Keratinocyte (primary cell): ENCODE data around the gene NF2. TPM values are rescaled to one million over a fixed set of nuclear protein-coding genes. Genes with fewer than 3 reads are reported as not detected.
"Not testable (repeated sequence)": the region's sequence is repeated elsewhere in the genome, so short reads cannot be mapped to it uniquely, and the experiment has no call there.

ENCODE experiments used
- DNase-seq: peaks from one replicate; pipeline ENCODE4 v3.0.0-alpha.2; 2011; ENCODE audit warnings: low read depth, missing footprints, low spot score
- FAIRE-seq: peaks from 2 replicates; lab custom pipeline; 2011; peaks lifted over from hg19 to GRCh38; lab: Jason Lieb, UNC
- H2AFZ ChIP-seq: 2 replicates; pipeline ENCODE4 v1.6.0; 2012; ENCODE audit warnings: low read length, control low read depth, inconsistent platforms; ENCODE audit not compliant: control insufficient read depth
- H3K27ac ChIP-seq: 2 replicates; pipeline ENCODE4 v1.5.1; 2011; ENCODE audit warnings: low read length; ENCODE audit not compliant: control insufficient read depth, insufficient read depth
- H3K27me3 ChIP-seq: 3 replicates; pipeline ENCODE4 v1.6.0; 2011; ENCODE audit warnings: low read length; ENCODE audit not compliant: control insufficient read depth, insufficient read depth; ENCODE audit errors: extremely low read depth
- H3K36me3 ChIP-seq, 2 experiments: 2 replicates in 1 of 2; 3 replicates in 1 of 2; pipeline ENCODE4 v1.5.1; 2011; ENCODE audit warnings: low read length in 2 of 2, mild to moderate bottlenecking in 1 of 2; ENCODE audit not compliant: control insufficient read depth in 2 of 2, insufficient read depth in 2 of 2; ENCODE audit errors: extremely low read depth in 1 of 2
- H3K4me1 ChIP-seq: 3 replicates; pipeline ENCODE4 v1.5.1; 2011; ENCODE audit warnings: low read length; ENCODE audit not compliant: control insufficient read depth, insufficient read depth; ENCODE audit errors: extremely low read depth
- H3K4me2 ChIP-seq: 3 replicates; pipeline ENCODE4 v1.6.0; 2011; ENCODE audit warnings: low read depth, low read length; ENCODE audit not compliant: control insufficient read depth, insufficient read depth; ENCODE audit errors: extremely low read depth
- H3K4me3 ChIP-seq, 3 experiments: fragments of 200-600 bp in 1 of 3; sonication (generic) in 1 of 3; 2 replicates in 2 of 3; 3 replicates in 1 of 3; pipeline ENCODE4 v1.5.1; 2011 to 2016; ENCODE audit warnings: low read length in 3 of 3, mild to moderate bottlenecking in 3 of 3, control low read depth in 2 of 3, inconsistent platforms in 1 of 3, low read depth in 1 of 3, mixed read lengths in 1 of 3, mixed run types in 1 of 3, moderate library complexity in 1 of 3; ENCODE audit not compliant: control insufficient read depth in 2 of 3, insufficient read depth in 2 of 3; ENCODE audit errors: extremely low read depth in 1 of 3
- H3K79me2 ChIP-seq: 2 replicates; pipeline ENCODE4 v1.6.0; 2012; ENCODE audit warnings: low read length; ENCODE audit not compliant: control insufficient read depth, insufficient read depth
- H3K9ac ChIP-seq: 3 replicates; pipeline ENCODE4 v1.6.0; 2011; ENCODE audit warnings: low read length; ENCODE audit not compliant: control insufficient read depth, insufficient read depth; ENCODE audit errors: extremely low read depth
- H3K9me1 ChIP-seq: 3 replicates; pipeline ENCODE4 v1.6.0; 2011; ENCODE audit warnings: low read length; ENCODE audit not compliant: control insufficient read depth, insufficient read depth; ENCODE audit errors: extremely low read depth
- H3K9me3 ChIP-seq: 2 replicates; pipeline ENCODE4 v1.5.1; 2012; ENCODE audit warnings: low read depth, low read length; ENCODE audit not compliant: control insufficient read depth
- H4K20me1 ChIP-seq: 3 replicates; pipeline ENCODE4 v1.6.0; 2011; ENCODE audit warnings: low read length; ENCODE audit not compliant: control insufficient read depth, insufficient read depth; ENCODE audit errors: extremely low read depth
- CTCF ChIP-seq, 3 experiments: IDR thresholded peaks in 1 of 3; conservative IDR thresholded peaks in 1 of 3; optimal IDR thresholded peaks in 1 of 3; 2 replicates in 2 of 3; 3 replicates in 1 of 3; pipeline versions ENCODE3 to v1.5.1; 2011; ENCODE audit warnings: low read length in 3 of 3, mild to moderate bottlenecking in 3 of 3, moderate library complexity in 2 of 3, control low read depth in 1 of 3, inconsistent platforms in 1 of 3; ENCODE audit not compliant: insufficient read depth in 2 of 3; ENCODE audit errors: extremely low read depth in 1 of 3
- EZH2 ChIP-seq: IDR thresholded peaks from one replicate; pipeline ENCODE4 v1.6.1; 2012; ENCODE audit warnings: inconsistent platforms, mild to moderate bottlenecking, low read length, moderate library complexity
- dilution Hi-C: fragments of 300-500 bp; cut with MboI; formaldehyde crosslinking; loops from one replicate; pipeline ENCODE4 v1.7.0; 2020; ENCODE audit warnings: low sequenced_read_pairs; ENCODE audit not compliant: extremely low pct_ligation_motif_present
- polyA plus RNA-seq, 5 experiments: library from polyadenylated mRNA; depleted of rRNA in 3 of 5; stranded (reverse) in 3 of 5; stranded (forward) in 1 of 5; unstranded in 1 of 5; fragments of >200 nt; gene quantifications; 1 replicate in 1 of 5; 2 replicates in 3 of 5; 3 replicates in 1 of 5; pipeline versions ENCODE4 v1.2.1 to v1.2.3, GENCODE V29; 2011 to 2012; ENCODE audit warnings: missing spikeins in 2 of 5, low read depth in 1 of 5, low replicate concordance in 1 of 5

The NF2 gene
- polyA plus RNA-seq, 1 donor (not counting 4 experiments of a cell fraction or from before 2014, with no cell fraction given), result 50.2 TPM

GRCh38 chr22:29596408-29596807, 7.0 kb upstream of the NF2 start:
- no peak for TF ChIP-seq CTCF (optimal IDR thresholded peaks at IDR 0.05 in 1 of 3, IDR thresholded peaks at IDR 0.05 in 1 of 3, conservative IDR thresholded peaks at IDR 0.05 in 1 of 3; ENCODE audit: extremely low read depth in 1 of 3, insufficient read depth in 2 of 3, low read length in 3 of 3)
- no peak for TF ChIP-seq EZH2
- H4K20me1 ChIP-seq, result no peaks in the 10 kb centered on the region
- dilution Hi-C loops, result no loop called here
- no peak overlapping the region for H3K9ac ChIP-seq
- FAIRE-seq, result no peak
- no peak for DNase-seq
- no peaks in the 10 kb centered on the region for H3K79me2 ChIP-seq
- H3K4me1 ChIP-seq, result peaks cover under 1% of the 10 kb centered on the region
- no peaks in the 10 kb centered on the region for H3K36me3 ChIP-seq
- no peak overlapping the region for H2AFZ ChIP-seq
- H3K4me2 ChIP-seq, result no peak overlapping the region
- H3K4me3 ChIP-seq, result no peak overlapping the region
- H3K9me3 ChIP-seq, result no peaks in the 10 kb centered on the region
- H3K27me3 ChIP-seq, result no peaks in the 10 kb centered on the region
- no peak overlapping the region for H3K27ac ChIP-seq
- H3K9me1 ChIP-seq, result no peaks in the 10 kb centered on the region

- H4K20me1 ChIP-seq, H3K9me3 ChIP-seq, H3K27ac ChIP-seq, H3K9ac ChIP-seq, H3K4me1 ChIP-seq, H3K4me3 ChIP-seq, H3K27me3 ChIP-seq, FAIRE-seq, H3K79me2 ChIP-seq, H3K36me3 ChIP-seq, H2AFZ ChIP-seq, H3K4me2 ChIP-seq, dilution Hi-C loops, H3K9me1 ChIP-seq, DNase-seq: not testable (repeated sequence)
Measured at GRCh38 chr22:29597871-29598683, 5.4 kb upstream of the NF2 start.

- Histone ChIP-seq H3K9me3 (no peaks in the 10 kb centered on the region), H2AFZ (no peak overlapping the region), H4K20me1 (no peaks in the 10 kb centered on the region), H3K4me1 (peaks cover 7% of the 10 kb centered on the region), H3K27me3 (no peaks in the 10 kb centered on the region), H3K9me1 (no peaks in the 10 kb centered on the region), H3K36me3 (no peaks in the 10 kb centered on the region), H3K27ac (no peak overlapping the region), H3K4me3 (no peak overlapping the region), H3K79me2 (peaks cover 3% of the 10 kb centered on the region), H3K4me2 (no peak overlapping the region), H3K9ac (no peak overlapping the region)
- FAIRE-seq, result no peak
- no peak for DNase-seq
- TF ChIP-seq EZH2, result no peak
- TF ChIP-seq CTCF (optimal IDR thresholded peaks at IDR 0.05 in 1 of 3, IDR thresholded peaks at IDR 0.05 in 1 of 3, conservative IDR thresholded peaks at IDR 0.05 in 1 of 3; ENCODE audit: extremely low read depth in 1 of 3, insufficient read depth in 2 of 3, low read length in 3 of 3), result no peak
- dilution Hi-C loops, result no loop called here
Measured at GRCh38 chr22:29598684-29599020, 4.8 kb upstream of the NF2 start.
